K562 (cell line): ENCODE data around the gene ICAM2. TPM values are rescaled to one million over a fixed set of nuclear protein-coding genes. Genes with fewer than 3 reads are reported as not detected.

Source experiments
- BRD9 ChIP-seq: fragments of 450-650 bp; IDR thresholded peaks from 2 replicates; pipeline ENCODE4 v1.6.1; 2018; ENCODE audit warnings: low read depth; ENCODE audit not compliant: partially characterized antibody
- BRF1 ChIP-seq: IDR thresholded peaks from 3 replicates; pipeline ENCODE4 v1.6.1; 2011; ENCODE audit warnings: borderline replicate concordance, mild to moderate bottlenecking; ENCODE audit not compliant: insufficient read length; ENCODE audit errors: extremely low read depth
- CBFB ChIP-seq: sonication (generic); formaldehyde crosslinking; IDR thresholded peaks from 2 replicates; pipeline ENCODE4 v1.4.0; 2020; ENCODE audit warnings: mild to moderate bottlenecking, missing genetic modification reagents
- CREBBP ChIP-seq: IDR thresholded peaks from one replicate; pipeline ENCODE4 v1.6.1; 2012; ENCODE audit warnings: low read depth, mild to moderate bottlenecking, control low read depth, inconsistent platforms, low read length
- CREM ChIP-seq: IDR thresholded peaks from 2 replicates; pipeline ENCODE4 v1.6.1; 2014; ENCODE audit warnings: antibody characterized with exemption, low read depth
- CTBP1 ChIP-seq: fragments of 450-650 bp; IDR thresholded peaks from 2 replicates; pipeline ENCODE4 v1.6.1; 2016; ENCODE audit warnings: borderline replicate concordance
- E2F3 ChIP-seq: fragments of 250-450 bp; sonication (Bioruptor Pico); IDR thresholded peaks from 2 replicates; pipeline ENCODE4 v1.4.0; 2020; ENCODE audit warnings: mild to moderate bottlenecking
- GABPB2 ChIP-seq: fragments of 250-450 bp; sonication (Bioruptor Pico); conservative IDR thresholded peaks from 2 replicates; pipeline ENCODE4 v1.5.1; 2021; ENCODE audit warnings: mild to moderate bottlenecking
- GTF2A2 ChIP-seq: IDR thresholded peaks from 2 replicates; pipeline ENCODE4 v1.6.1; 2016; ENCODE audit warnings: mild to moderate bottlenecking, missing genetic modification characterization, missing compliant biosample characterization
- HLTF ChIP-seq: fragments of 450-650 bp; IDR thresholded peaks from 2 replicates; pipeline ENCODE4 v1.6.1; 2016
- ILK ChIP-seq: fragments of 450-650 bp; IDR thresholded peaks from 2 replicates; pipeline ENCODE4 v1.6.1; 2016; ENCODE audit warnings: missing genetic modification characterization, low read depth, mild to moderate bottlenecking, missing compliant biosample characterization, moderate library complexity, borderline replicate concordance
- KLF10 ChIP-seq: fragments of 250-450 bp; sonication (Bioruptor Pico); IDR thresholded peaks from 2 replicates; pipeline ENCODE4 v1.6.1; 2021; ENCODE audit warnings: matching md5 sums
- KLF13 ChIP-seq: fragments of 450-650 bp; IDR thresholded peaks from 2 replicates; pipeline ENCODE4 v1.6.1; 2016; ENCODE audit warnings: missing genetic modification characterization, low read depth, mild to moderate bottlenecking, missing compliant biosample characterization, moderate library complexity, borderline replicate concordance
- KLF6 ChIP-seq: fragments of 250-450 bp; sonication (Bioruptor Pico); IDR thresholded peaks from 2 replicates; pipeline ENCODE4 v1.4.0; 2020; ENCODE audit warnings: mild to moderate bottlenecking, moderate library complexity, borderline replicate concordance
- LARP7 ChIP-seq: fragments of 450-650 bp; IDR thresholded peaks from 2 replicates; pipeline ENCODE4 v1.6.1; 2016
- NFIX ChIP-seq: fragments of 250-450 bp; sonication (Bioruptor Pico); IDR thresholded peaks from 2 replicates; pipeline ENCODE4 v1.4.0; 2020; ENCODE audit warnings: low read depth, mild to moderate bottlenecking, moderate library complexity
- PHF21A ChIP-seq: fragments of 450-650 bp; IDR thresholded peaks from 2 replicates; pipeline ENCODE4 v1.6.1; 2017; ENCODE audit warnings: low read depth, borderline replicate concordance
- PHF8 ChIP-seq: fragments of 200-600 bp; sonication (generic); IDR thresholded peaks from 2 replicates; pipeline ENCODE4 v1.6.1; 2012; ENCODE audit warnings: mixed run types, mild to moderate bottlenecking, inconsistent platforms, low read length, moderate library complexity, borderline replicate concordance
- RB1 ChIP-seq: fragments of 450-650 bp; IDR thresholded peaks from 2 replicates; pipeline ENCODE4 v1.6.1; 2017; ENCODE audit warnings: low read depth, mild to moderate bottlenecking
- SNRNP70 ChIP-seq: fragments of 200-400 bp; formaldehyde crosslinking; optimal IDR thresholded peaks from 2 replicates; pipeline ENCODE3; 2017; ENCODE audit warnings: low read depth, low read length
- SRSF3 ChIP-seq: fragments of 200-400 bp; formaldehyde crosslinking; IDR thresholded peaks from 2 replicates; pipeline ENCODE4 v1.6.1; 2016; ENCODE audit warnings: mild to moderate bottlenecking, low read length, moderate library complexity; ENCODE audit not compliant: insufficient read depth
- TAL1 ChIP-seq: fragments of 450-650 bp; IDR thresholded peaks from 2 replicates; pipeline ENCODE4 v1.6.1; 2016; ENCODE audit warnings: mild to moderate bottlenecking
- TOE1 ChIP-seq, 2 experiments: fragments of 450-650 bp in 1 of 2; sonication (generic) in 1 of 2; formaldehyde crosslinking in 1 of 2; IDR thresholded peaks; 2 replicates each; pipeline versions ENCODE4 v1.7.1 to v1.8.0; 2016 to 2022; ENCODE audit warnings: borderline replicate concordance in 2 of 2, mild to moderate bottlenecking in 2 of 2, antibody characterized with exemption in 1 of 2, inconsistent platforms in 1 of 2, low read depth in 1 of 2, missing genetic modification reagents in 1 of 2, moderate library complexity in 1 of 2
- YBX1 ChIP-seq: fragments of 450-650 bp; IDR thresholded peaks from 2 replicates; pipeline ENCODE4 v1.7.1; 2016; ENCODE audit warnings: mild to moderate bottlenecking
- ZFX ChIP-seq: sonication (generic); formaldehyde crosslinking; IDR thresholded peaks from 2 replicates; pipeline ENCODE4 v1.8.0; 2022; ENCODE audit warnings: mild to moderate bottlenecking, missing genetic modification reagents, moderate library complexity
- ZNF212 ChIP-seq: fragments of 450-650 bp; formaldehyde crosslinking; IDR thresholded peaks from 2 replicates; pipeline ENCODE4 v1.4.0; 2020; ENCODE audit warnings: mild to moderate bottlenecking
- ZNF511 ChIP-seq: sonication (generic); formaldehyde crosslinking; IDR thresholded peaks from 2 replicates; pipeline ENCODE4 v1.8.0; 2022; ENCODE audit warnings: mild to moderate bottlenecking, missing genetic modification reagents
- ZNF717 ChIP-seq: fragments of 250-450 bp; sonication (Bioruptor Pico); IDR thresholded peaks from 2 replicates; pipeline ENCODE4 v1.5.0; 2021
- ZNF79 ChIP-seq: fragments of 250-450 bp; sonication (Bioruptor Pico); IDR thresholded peaks from 2 replicates; pipeline ENCODE4 v1.4.0; 2020; ENCODE audit warnings: low read depth, mild to moderate bottlenecking, moderate library complexity
- polyA plus RNA-seq, 8 experiments: library from polyadenylated mRNA; depleted of rRNA in 4 of 8; stranded (reverse) in 5 of 8; unstranded in 3 of 8; fragments of >200 nt; fragmentation: Nextera tagmentation in 2 of 8; fragmentation: Illumina TruSeq in 1 of 8; extraction: Ambion mirVana in 2 of 8; extraction: Trizol in 1 of 8; gene quantifications; 2 replicates each; pipeline versions ENCODE4 v1.2.1 to v1.2.3, GENCODE V29; 2011 to 2014; ENCODE audit warnings: inconsistent platforms in 1 of 8, missing spikeins in 1 of 8
- total RNA-seq, 7 experiments: library from RNA; depleted of rRNA in 6 of 7; stranded (reverse); fragments of >200 nt in 6 of 7; fragmentation: Illumina TruSeq in 2 of 7; extraction: Trizol in 2 of 7; gene quantifications; 2 replicates each; pipeline versions ENCODE4 v1.2.1 to v1.2.3, GENCODE V29; 2011 to 2021; ENCODE audit warnings: low replicate concordance in 1 of 7
- TF ChIP-seq, protein P1 (sequence below): sonication (generic); formaldehyde crosslinking; IDR thresholded peaks from 2 replicates; pipeline ENCODE4 v1.9.0; 2022; ENCODE audit warnings: mild to moderate bottlenecking, missing genetic modification reagents
- TF ChIP-seq, protein P2 (sequence below): fragments of 450-650 bp; IDR thresholded peaks from 2 replicates; pipeline ENCODE4 v1.6.1; 2016; ENCODE audit warnings: missing biosample characterization, missing genetic modification characterization

The ICAM2 gene
- total and polyA plus RNA-seq, 9 of the 15 experiments (the other 6 are each of a cell fraction or from before 2014, with no cell fraction given) = 37.9 to 89.4 (median 60.6) TPM

- TF ChIP-seq, protein P1, sequence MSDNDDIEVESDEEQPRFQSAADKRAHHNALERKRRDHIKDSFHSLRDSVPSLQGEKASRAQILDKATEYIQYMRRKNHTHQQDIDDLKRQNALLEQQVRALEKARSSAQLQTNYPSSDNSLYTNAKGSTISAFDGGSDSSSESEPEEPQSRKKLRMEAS (CRISPR knock-in tag) = peak; percentile 48
- TF ChIP-seq ZNF511 (peak; percentile 45; the same call in 1 of the 2 replicates), CREBBP (no peak), GTF2A2 (tag) (no peak), TAL1 (no peak), TOE1 (IDR thresholded peaks at IDR 0.05; ENCODE audit: borderline replicate concordance) (no peak), TOE1 (CRISPR knock-in tag; IDR thresholded peaks at IDR 0.05; ENCODE audit: borderline replicate concordance, low read depth) (no peak), GABPB2 (CRISPR knock-in tag) (no peak), CTBP1 (no peak), E2F3 (no peak), ZNF79 (CRISPR knock-in tag) (no peak), PHF21A (no peak), ZNF212 (CRISPR knock-in tag) (no peak), SNRNP70 (no peak), HLTF (no peak), KLF6 (CRISPR knock-in tag) (no peak), YBX1 (no peak), SRSF3 (no peak), KLF10 (CRISPR knock-in tag) (no peak), RB1 (0 out of 2 replicates have a peak, but pooled peaks have one; percentile 21), BRD9 (no peak), ILK (tag) (no peak), CREM (0 out of 2 replicates have a peak, but pooled peaks have one; percentile 15), KLF13 (peak; percentile 52; the same call in 1 of the 2 replicates), ZNF717 (no peak), CBFB (CRISPR knock-in tag) (no peak), NFIX (CRISPR knock-in tag) (no peak), ZFX (CRISPR knock-in tag) (no peak; the same call in 1 of the 2 replicates), BRF1 (no peak), LARP7 (no peak), PHF8 (peak; percentile 28; the same call in 1 of the 2 replicates)
- TF ChIP-seq, protein P2, sequence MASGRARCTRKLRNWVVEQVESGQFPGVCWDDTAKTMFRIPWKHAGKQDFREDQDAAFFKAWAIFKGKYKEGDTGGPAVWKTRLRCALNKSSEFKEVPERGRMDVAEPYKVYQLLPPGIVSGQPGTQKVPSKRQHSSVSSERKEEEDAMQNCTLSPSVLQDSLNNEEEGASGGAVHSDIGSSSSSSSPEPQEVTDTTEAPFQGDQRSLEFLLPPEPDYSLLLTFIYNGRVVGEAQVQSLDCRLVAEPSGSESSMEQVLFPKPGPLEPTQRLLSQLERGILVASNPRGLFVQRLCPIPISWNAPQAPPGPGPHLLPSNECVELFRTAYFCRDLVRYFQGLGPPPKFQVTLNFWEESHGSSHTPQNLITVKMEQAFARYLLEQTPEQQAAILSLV = no peak
Observed at GRCh38 chr17:63998050-63998720, 22.2 kb downstream of the ICAM2 start, which contains the start of gene PRR29 (continued).
